H1 (cell line): Measurements from ENCODE around the gene ADARB2. TPM values are rescaled to one million over a fixed set of nuclear protein-coding genes. Genes with fewer than 3 reads are reported as not detected.

Experiments
- CTCF ChIA-PET: fragments of 300-600 bp; sonication (Branson Sonifier 250); formaldehyde crosslinking; loops from one replicate; lab custom pipeline; 2021; ENCODE audit not compliant: partially characterized antibody; lab: Charles Lee
- POLR2A ChIA-PET: fragments of 300-600 bp; sonication (Branson Sonifier 250); formaldehyde crosslinking; loops from one replicate; lab custom pipeline; 2021; ENCODE audit warnings: inconsistent platforms; ENCODE audit not compliant: partially characterized antibody; lab: Charles Lee
- DNase-seq, 2 experiments: peaks; one replicate each; pipeline versions ENCODE4 v3.0.0 to v3.0.0-alpha.2; 2010 to 2022; ENCODE audit warnings: low spot score in 2 of 2, low read depth in 1 of 2, mixed read lengths in 1 of 2
- FAIRE-seq: peaks from 2 replicates; lab custom pipeline; 2011; peaks lifted over from hg19 to GRCh38; lab: Jason Lieb, UNC
- H2AFZ ChIP-seq: 2 replicates; pipeline ENCODE4 v1.8.1; 2012; ENCODE audit warnings: low read length, inconsistent platforms
- H2AK5ac ChIP-seq: 2 replicates; pipeline ENCODE4 v1.6.1; 2013; ENCODE audit warnings: low read depth, low read length
- H2BK120ac ChIP-seq: replicated peaks from 2 replicates; pipeline ENCODE3; 2013; ENCODE audit warnings: low read depth, low read length, inconsistent platforms
- H2BK12ac ChIP-seq: 2 replicates; pipeline ENCODE4 v1.6.1; 2013; ENCODE audit warnings: low read depth, low read length
- H2BK15ac ChIP-seq: 2 replicates; pipeline ENCODE4 v1.6.1; 2013; ENCODE audit warnings: low read length
- H2BK20ac ChIP-seq: 2 replicates; pipeline ENCODE4 v1.6.1; 2013; ENCODE audit warnings: low read length
- H2BK5ac ChIP-seq: 2 replicates; pipeline ENCODE4 v1.6.1; 2013; ENCODE audit warnings: low read depth, low read length
- H3K14ac ChIP-seq: 2 replicates; pipeline ENCODE4 v1.6.1; 2013; ENCODE audit warnings: inconsistent platforms; ENCODE audit not compliant: insufficient read length
- H3K18ac ChIP-seq: 2 replicates; pipeline ENCODE4 v1.6.1; 2013; ENCODE audit warnings: low read length; ENCODE audit errors: extremely low read depth
- H3K23ac ChIP-seq: 2 replicates; pipeline ENCODE4 v1.6.1; 2013; ENCODE audit warnings: inconsistent platforms; ENCODE audit not compliant: insufficient read length
- H3K23me2 ChIP-seq: 2 replicates; pipeline ENCODE4 v1.6.1; 2013; ENCODE audit warnings: low read depth, low read length
- H3K27ac ChIP-seq: 2 replicates; pipeline ENCODE4 v1.6.1; 2011; ENCODE audit warnings: low read depth, low read length, inconsistent platforms
- H3K27me3 ChIP-seq, 4 experiments: replicated peaks in 1 of 4; 1 replicate in 1 of 4; 2 replicates in 3 of 4; pipeline versions ENCODE4 v1.6.1 to v1.8.1; 2011 to 2013; ENCODE audit warnings: low read length in 3 of 4, mild to moderate bottlenecking in 3 of 4, inconsistent platforms in 2 of 4, mixed read lengths in 2 of 4, moderate library complexity in 1 of 4; ENCODE audit not compliant: control insufficient read depth in 3 of 4, insufficient read depth in 3 of 4; ENCODE audit errors: extremely low read depth in 1 of 4
- H3K36me3 ChIP-seq, 4 experiments: 2 replicates each; pipeline versions ENCODE4 v1.6.1 to v1.8.1; 2011 to 2013; ENCODE audit warnings: mild to moderate bottlenecking in 4 of 4, low read length in 3 of 4, moderate library complexity in 2 of 4, control low read depth in 1 of 4, inconsistent platforms in 1 of 4; ENCODE audit not compliant: insufficient read depth in 4 of 4, control insufficient read depth in 2 of 4
- H3K4ac ChIP-seq: replicated peaks from 2 replicates; pipeline ENCODE3; 2013; ENCODE audit warnings: low read length, low read depth, mixed read lengths, inconsistent platforms; ENCODE audit not compliant: insufficient read length
- H3K4me1 ChIP-seq, 4 experiments: replicated peaks in 1 of 4; 1 replicate in 1 of 4; 2 replicates in 3 of 4; pipeline versions ENCODE4 v1.6.1 to v1.8.1; 2011 to 2013; ENCODE audit warnings: low read length in 3 of 4, inconsistent platforms in 2 of 4, mixed read lengths in 1 of 4; ENCODE audit not compliant: insufficient read depth in 4 of 4, control insufficient read depth in 3 of 4
- H3K4me2 ChIP-seq, 2 experiments: 2 replicates each; pipeline versions ENCODE4 v1.6.1 to v1.8.1; 2011 to 2013; ENCODE audit warnings: low read depth in 2 of 2, low read length in 2 of 2, control low read depth in 1 of 2, inconsistent platforms in 1 of 2, mild to moderate bottlenecking in 1 of 2; ENCODE audit not compliant: insufficient read depth in 1 of 2
- H3K4me3 ChIP-seq, 4 experiments: fragments of 200-600, 300-600 bp in 1 of 4; sonication (generic), shearing (Covaris generic), sonication (Bioruptor Twin) in 1 of 4; 2 replicates each; pipeline versions ENCODE4 v1.5.1 to v1.8.1; 2011 to 2016; ENCODE audit warnings: low read length in 4 of 4, low read depth in 3 of 4, control low read depth in 2 of 4, inconsistent platforms in 2 of 4, mild to moderate bottlenecking in 2 of 4, mixed read lengths in 1 of 4, moderate library complexity in 1 of 4; ENCODE audit not compliant: insufficient read depth in 2 of 4; ENCODE audit errors: extremely low read depth in 1 of 4
- H3K56ac ChIP-seq: replicated peaks from 2 replicates; pipeline ENCODE3; 2013; ENCODE audit warnings: low read depth, mild to moderate bottlenecking, mixed read lengths, low read length, inconsistent platforms; ENCODE audit not compliant: insufficient read length
- H3K79me1 ChIP-seq: 2 replicates; pipeline ENCODE4 v1.6.1; 2013; ENCODE audit warnings: low read depth, low read length, control low read depth
- H3K79me2 ChIP-seq, 2 experiments: 2 replicates each; pipeline versions ENCODE4 v1.6.1 to v1.8.1; 2012 to 2013; ENCODE audit warnings: low read length in 2 of 2, mild to moderate bottlenecking in 2 of 2, inconsistent platforms in 1 of 2; ENCODE audit not compliant: insufficient read depth in 2 of 2, control insufficient read depth in 1 of 2
- H3K9ac ChIP-seq, 4 experiments: replicated peaks in 1 of 4; 1 replicate in 1 of 4; 2 replicates in 3 of 4; pipeline versions ENCODE4 v1.6.1 to v1.8.1; 2011 to 2013; ENCODE audit warnings: low read depth in 3 of 4, low read length in 3 of 4, control low read depth in 2 of 4, mild to moderate bottlenecking in 2 of 4, moderate library complexity in 2 of 4, inconsistent platforms in 1 of 4; ENCODE audit errors: extremely low read depth in 1 of 4
- H3K9me3 ChIP-seq, 2 experiments: 2 replicates each; pipeline versions ENCODE4 v1.6.1 to v1.8.1; 2012 to 2013; ENCODE audit warnings: mild to moderate bottlenecking in 2 of 2, moderate library complexity in 2 of 2, control low read depth in 1 of 2, inconsistent platforms in 1 of 2, low read depth in 1 of 2, low read length in 1 of 2, mixed read lengths in 1 of 2; ENCODE audit not compliant: insufficient read depth in 2 of 2
- H4K20me1 ChIP-seq, 2 experiments: replicated peaks in 1 of 2; 2 replicates each; pipeline versions ENCODE3 to v1.8.1; 2011 to 2013; ENCODE audit warnings: inconsistent platforms in 2 of 2, low read length in 2 of 2, mild to moderate bottlenecking in 1 of 2; ENCODE audit not compliant: insufficient read depth in 2 of 2, control insufficient read depth in 1 of 2
- H4K5ac ChIP-seq: 2 replicates; pipeline ENCODE4 v1.6.1; 2013; ENCODE audit warnings: low read length, low read depth, mixed read lengths, inconsistent platforms; ENCODE audit not compliant: insufficient read length
- H4K8ac ChIP-seq: 2 replicates; pipeline ENCODE4 v1.8.0; 2013; ENCODE audit warnings: mild to moderate bottlenecking, moderate library complexity, low read length, inconsistent platforms; ENCODE audit not compliant: insufficient read depth; ENCODE audit errors: extremely low read depth
- H4K91ac ChIP-seq: replicated peaks from 2 replicates; pipeline ENCODE3; 2013; ENCODE audit warnings: low read length, mixed read lengths, inconsistent platforms; ENCODE audit not compliant: insufficient read length
- GABPA ChIP-seq: IDR thresholded peaks from 2 replicates; pipeline ENCODE4 v1.6.1; 2011; ENCODE audit warnings: mild to moderate bottlenecking, low read length, moderate library complexity, borderline replicate concordance; ENCODE audit not compliant: insufficient read depth
- SIRT6 ChIP-seq: IDR thresholded peaks from one replicate; pipeline ENCODE4 v1.7.1; 2012; ENCODE audit warnings: low read length, inconsistent platforms
- WGBS, 2 experiments: shearing (Covaris generic) in 1 of 2; methylation state at CpG; one replicate each; pipeline versions ENCODE4 v1.1.6 to v1.1.7; 2013 to 2015; ENCODE audit warnings: low lambda C conversion rate in 2 of 2, mixed read lengths in 2 of 2, inconsistent platforms in 1 of 2, low coverage in 1 of 2, missing lambda C conversion rate in 1 of 2; ENCODE audit not compliant: insufficient replicate concordance in 2 of 2, insufficient coverage in 1 of 2, insufficient read length in 1 of 2; ENCODE audit errors: extremely low coverage in 1 of 2, missing lambda C conversion rate in 1 of 2; 5-methylcytosine and 5-hydroxymethylcytosine counted together
- polyA plus RNA-seq, 7 experiments: library from polyadenylated mRNA; depleted of rRNA in 3 of 7; stranded (reverse) in 5 of 7; unstranded in 2 of 7; fragments of >200 nt in 5 of 7; fragments of 200-250 nt in 2 of 7; gene quantifications; 1 replicate in 5 of 7; 2 replicates in 1 of 7; 4 replicates in 1 of 7; pipeline versions ENCODE4 v1.2.1 to v1.2.3, GENCODE V29; 2011 to 2013; ENCODE audit warnings: missing spikeins in 2 of 7, mixed read lengths in 2 of 7
- total RNA-seq: library from RNA; stranded (reverse); fragmentation: NEBNext Ultra II Directional; extraction: Animal tissue kit (Norgen Biotek cat#: 25700); gene quantifications from 2 replicates; pipeline ENCODE4 v1.2.1, GENCODE V29; 2021

ADARB2 gene
- total and polyA plus RNA-seq, 2 of the 8 experiments (the other 6 are each of a cell fraction or from before 2014, with no cell fraction given), result 2.2 to 2.8 TPM

GRCh38 chr10:1242975-1243374 is 494.4 kb downstream of the ADARB2 start:
- Histone ChIP-seq H4K91ac (no peak overlapping the region), H3K27ac (no peak overlapping the region), H3K23ac (no peak overlapping the region), H3K18ac (no peak overlapping the region), H3K36me3 (no peaks in the 10 kb centered on the region), H3K4ac (no peak overlapping the region), H4K20me1 (no peaks in the 10 kb centered on the region), H2BK120ac (no peak overlapping the region), H2AK5ac (peak overlapping the region; percentile 75; the same call in 1 of the 2 replicates), H3K14ac (no peak overlapping the region), H3K79me2 (no peaks in the 10 kb centered on the region), H3K4me3 (no peak overlapping the region), H2BK12ac (no peak overlapping the region), H2BK15ac (no peak overlapping the region), H2AFZ (no peak overlapping the region), H4K5ac (no peak overlapping the region), H3K27me3 (no peaks in the 10 kb centered on the region; a peak in 1 of 7 replicates), H4K8ac (no peak overlapping the region), H3K23me2 (no peaks in the 10 kb centered on the region), H3K56ac (no peak overlapping the region), H2BK5ac (no peak overlapping the region), H3K4me1 (peaks cover 0 to 6% (median 2%) of the 10 kb centered on the region in 4 experiments; a peak in 6 of 7 replicates), H3K9me3 (no peaks in the 10 kb centered on the region; a peak in 1 of 4 replicates), H3K4me2 (no peak overlapping the region), H3K9ac (no peak overlapping the region), H2BK20ac (0 out of 2 replicates have a peak overlapping the region, but pooled peaks have one; percentile 72), H3K79me1 (no peaks in the 10 kb centered on the region)
- no peak for DNase-seq
- no peak for TF ChIP-seq GABPA
- TF ChIP-seq SIRT6, result no peak
- ChIA-PET POLR2A (no interaction called here), CTCF (interaction anchor here (0.5 to 4.8 kb wide), 9 partner anchors 9 to 392 kb away, joined by 3 to 24 read pairs (median 5); no protein-coding TSS in a partner anchor)
- FAIRE-seq, result no peak
- 87% methylated on average over 18 of the region's 18 CpGs; no CpG with 5 or more reads in 1 of the 2 experiments for WGBS, 2 experiments
